ENCODE data around the gene KLF4. TPM values are rescaled to one million over a fixed set of nuclear protein-coding genes. Genes with fewer than 3 reads are reported as not detected.

KLF4 gene
- total RNA-seq, 1 experiment from 2014 or later, result 5.9 TPM

- no peak for TF ChIP-seq ARID4B (CRISPR knock-in tag; IDR thresholded peaks at IDR 0.05; ENCODE audit: borderline replicate concordance)
- no peak for TF ChIP-seq ZNF121 (CRISPR knock-in tag; IDR thresholded peaks at IDR 0.05)
- TF ChIP-seq SOX15 (CRISPR knock-in tag; IDR thresholded peaks at IDR 0.05), result no peak
- no peak for TF ChIP-seq CTCF (IDR thresholded peaks at IDR 0.05)
- TF ChIP-seq STAT6 (CRISPR knock-in tag; conservative IDR thresholded peaks at IDR 0.05; ENCODE audit: low read depth), result no peak
- TF ChIP-seq SP1 (CRISPR knock-in tag; conservative IDR thresholded peaks at IDR 0.05), result no peak
Measured at GRCh38 chr9:107447081-107447480, 42.5 kb downstream of the KLF4 start (continued).

- Mint-ChIP-seq H3K4me1 (no peaks in the 10 kb centered on the region; the same call in 1 of the 2 replicates), H3K9me3 (no peaks in the 10 kb centered on the region), H3K4me3 (no peak overlapping the region), H3K36me3 (no peaks in the 10 kb centered on the region), H3K27me3 (ENCODE audit: low read depth) (no peaks in the 10 kb centered on the region), H3K27ac (no peak overlapping the region)
- POLR2A ChIA-PET, result no interaction called here
- DNase-seq (ENCODE audit: low spot score), result no peak
- no peak for ATAC-seq
- CTCF ChIA-PET, result interaction anchor here (2.4 kb wide), 1 partner anchor 21 kb away, joined by 21 read pairs; no protein-coding TSS in a partner anchor
- TF ChIP-seq PREB (CRISPR knock-in tag; IDR thresholded peaks at IDR 0.05; ENCODE audit: borderline replicate concordance), result no peak
- no peak for TF ChIP-seq ZNF138 (CRISPR knock-in tag; conservative IDR thresholded peaks at IDR 0.05)
- TF ChIP-seq IRF2 (CRISPR knock-in tag; IDR thresholded peaks at IDR 0.05; ENCODE audit: borderline replicate concordance, low read depth), result no peak
- TF ChIP-seq ZNF281 (CRISPR knock-in tag; IDR thresholded peaks at IDR 0.05), result no peak
- TF ChIP-seq SMAD3 (CRISPR knock-in tag; IDR thresholded peaks at IDR 0.05; ENCODE audit: borderline replicate concordance), result no peak
- no peak for TF ChIP-seq ATF3 (CRISPR knock-in tag; conservative IDR thresholded peaks at IDR 0.05)
- TF ChIP-seq ATF1 (CRISPR knock-in tag; IDR thresholded peaks at IDR 0.05), result no peak
- no peak for TF ChIP-seq FOXK1 (CRISPR knock-in tag; IDR thresholded peaks at IDR 0.05)
- no peak for TF ChIP-seq ZNF425 (CRISPR knock-in tag; conservative IDR thresholded peaks at IDR 0.05)
- TF ChIP-seq NR1H2 (CRISPR knock-in tag; IDR thresholded peaks at IDR 0.05), result no peak
- no peak for TF ChIP-seq FOXJ3 (CRISPR knock-in tag; IDR thresholded peaks at IDR 0.05; ENCODE audit: borderline replicate concordance)
- no peak for TF ChIP-seq AR (CRISPR knock-in tag; IDR thresholded peaks at IDR 0.05)
Measured at GRCh38 chr9:107446491-107446890, 43.1 kb downstream of the KLF4 start.
